ENCODE data around the gene SMOC2. TPM values are rescaled to one million over a fixed set of nuclear protein-coding genes. Genes with fewer than 3 reads are reported as not detected.

Gene SMOC2
- total RNA-seq, 1 donor from 2014 or later: not detected

GRCh38 chr6:168596344-168596743, 155.4 kb downstream of the SMOC2 start:
- no peaks in the 10 kb centered on the region for H3K36me3 ChIP-seq (ENCODE audit: control insufficient read depth, insufficient read depth, low read length)
- peaks cover 5% of the 10 kb centered on the region for H3K27me3 ChIP-seq (ENCODE audit: control insufficient read depth, insufficient read depth, low read length)
- H3K4me3 ChIP-seq (ENCODE audit: low read depth, low read length): no peak overlapping the region
- TF ChIP-seq CTCF (IDR thresholded peaks at IDR 0.05; ENCODE audit: insufficient read depth, low read length, poor library complexity, severe bottlenecking): no peak
- DNase-seq (ENCODE audit: low read depth): no peak

GRCh38 chr6:168597471-168597875, 156.5 kb downstream of the SMOC2 start:
- no peak for TF ChIP-seq CTCF (IDR thresholded peaks at IDR 0.05; ENCODE audit: insufficient read depth, low read length, poor library complexity, severe bottlenecking)
- no peaks in the 10 kb centered on the region for H3K36me3 ChIP-seq (ENCODE audit: control insufficient read depth, insufficient read depth, low read length)
- no peak for DNase-seq (ENCODE audit: low read depth)
- peaks cover 5% of the 10 kb centered on the region for H3K27me3 ChIP-seq (ENCODE audit: control insufficient read depth, insufficient read depth, low read length)
- H3K4me3 ChIP-seq (ENCODE audit: low read depth, low read length): no peak overlapping the region

GRCh38 chr6:168598251-168599117, 157.5 kb downstream of the SMOC2 start:
- TF ChIP-seq CTCF (IDR thresholded peaks at IDR 0.05; ENCODE audit: insufficient read depth, low read length, poor library complexity, severe bottlenecking): no peak
- Histone ChIP-seq H3K36me3 (ENCODE audit: control insufficient read depth, insufficient read depth, low read length) (no peaks in the 10 kb centered on the region), H3K4me3 (ENCODE audit: low read depth, low read length) (no peak overlapping the region), H3K27me3 (ENCODE audit: control insufficient read depth, insufficient read depth, low read length) (peaks cover 5% of the 10 kb centered on the region)
- DNase-seq (ENCODE audit: low read depth): no peak

GRCh38 chr6:168599118-168599494, 158.1 kb downstream of the SMOC2 start:
- no peak for TF ChIP-seq CTCF (IDR thresholded peaks at IDR 0.05; ENCODE audit: insufficient read depth, low read length, poor library complexity, severe bottlenecking)
- no peak for DNase-seq (ENCODE audit: low read depth)
- Histone ChIP-seq H3K27me3 (ENCODE audit: control insufficient read depth, insufficient read depth, low read length) (peaks cover 5% of the 10 kb centered on the region), H3K4me3 (ENCODE audit: low read depth, low read length) (no peak overlapping the region), H3K36me3 (ENCODE audit: control insufficient read depth, insufficient read depth, low read length) (no peaks in the 10 kb centered on the region)

GRCh38 chr6:168599769-168600330, 158.9 kb downstream of the SMOC2 start:
- H3K27me3 ChIP-seq (ENCODE audit: control insufficient read depth, insufficient read depth, low read length): peaks cover 5% of the 10 kb centered on the region
- no peak overlapping the region for H3K4me3 ChIP-seq (ENCODE audit: low read depth, low read length)
- TF ChIP-seq CTCF (IDR thresholded peaks at IDR 0.05; ENCODE audit: insufficient read depth, low read length, poor library complexity, severe bottlenecking): no peak
- no peaks in the 10 kb centered on the region for H3K36me3 ChIP-seq (ENCODE audit: control insufficient read depth, insufficient read depth, low read length)
- no peak for DNase-seq (ENCODE audit: low read depth)

Data from kidney epithelial cell (primary cell).